ENCODE results near the gene KIAA1217. TPM values are rescaled to one million over a fixed set of nuclear protein-coding genes. Genes with fewer than 3 reads are reported as not detected.

KIAA1217 gene
- total RNA-seq, 1 experiment from 2014 or later = 18.6 TPM

DNA sequence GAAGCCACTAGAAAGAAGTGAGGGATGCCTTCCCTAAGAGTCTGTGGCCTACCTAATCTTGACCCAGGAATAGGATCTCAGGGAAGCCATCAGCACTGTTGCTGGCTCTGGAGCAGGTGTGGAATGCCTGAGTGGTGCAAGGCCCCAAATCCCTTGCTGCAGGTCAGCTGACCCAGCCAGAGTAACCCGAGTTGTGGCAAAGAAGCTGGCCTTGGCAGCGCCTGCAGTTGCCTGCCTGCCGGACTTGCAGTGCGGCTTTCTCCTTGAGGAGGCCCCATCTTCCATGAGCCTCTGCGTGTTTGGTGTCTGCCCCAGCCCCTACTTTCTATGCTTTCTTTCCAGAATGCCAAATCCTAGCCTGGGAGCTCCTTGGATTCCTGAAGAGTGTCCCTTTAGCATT lies 5.8 kb downstream of the KIAA1217 start:
- peaks cover 2% of the 10 kb centered on the region; the same call in 1 of the 2 replicates for H3K79me2 ChIP-seq (ENCODE audit: insufficient read depth, low read length)
- H3K9me3 ChIP-seq (ENCODE audit: control insufficient read depth, low read depth, low read length) = no peaks in the 10 kb centered on the region
- no peak overlapping the region for H2BK12ac ChIP-seq (ENCODE audit: insufficient read length, low read depth, low read length)
- H4K20me1 ChIP-seq (ENCODE audit: control insufficient read depth, insufficient read depth, insufficient read length) = no peaks in the 10 kb centered on the region
- Mint-ChIP-seq H3K9me3 (peaks cover 2 to 3% of the 10 kb centered on the region in 2 experiments; a peak in 4 of 5 replicates), H3K36me3 (ENCODE audit: insufficient read depth in 1 of 3, low read depth in 3 of 3) (peaks cover 5 to 16% (median 12%) of the 10 kb centered on the region in 3 experiments; a peak in 6 of 7 replicates), H3K4me3 (no peak overlapping the region), H3K27ac (peak overlapping the region in 2 of 3 experiments; percentile 55 to 63; a peak in 2 of 7 replicates), H3K27me3 (ENCODE audit: low read depth) (no peaks in the 10 kb centered on the region), H3K4me1 (peaks cover 50 to 55% of the 10 kb centered on the region in 2 experiments)
- no peak overlapping the region for H3T11ph ChIP-seq (ENCODE audit: low read length)
- no peak overlapping the region for H2AK5ac ChIP-seq (ENCODE audit: insufficient read length, low read length)
- H3K4me2 ChIP-seq (ENCODE audit: insufficient read depth, insufficient read length, low read length) = no peak overlapping the region
- H2BK15ac ChIP-seq (ENCODE audit: low read depth, low read length) = no peak overlapping the region
- H3K23ac ChIP-seq (ENCODE audit: insufficient read length, low read depth, low read length) = no peak overlapping the region
- no peak overlapping the region for H2BK120ac ChIP-seq (ENCODE audit: low read depth, low read length, poor library complexity, severe bottlenecking)
- no peak overlapping the region for H3K56ac ChIP-seq (ENCODE audit: insufficient read length, low read depth, low read length)
- H3K27ac ChIP-seq (ENCODE audit: insufficient read length, low read depth, low read length) = no peak overlapping the region
- H3K23me2 ChIP-seq (ENCODE audit: insufficient read length, low read depth, low read length, poor library complexity, severe bottlenecking) = peaks cover 2% of the 10 kb centered on the region
- H3K27me3 ChIP-seq (ENCODE audit: insufficient read depth, low read length) = no peaks in the 10 kb centered on the region
- H3K9ac ChIP-seq (ENCODE audit: extremely low read depth, insufficient read length, low read length) = no peak overlapping the region
- no peak overlapping the region for H2BK20ac ChIP-seq (ENCODE audit: low read depth, low read length, poor library complexity, severe bottlenecking)
- no peak overlapping the region for H4K8ac ChIP-seq (replicated peaks; ENCODE audit: insufficient read length, low read depth, low read length)
- H4K91ac ChIP-seq (ENCODE audit: insufficient read length, low read depth, low read length) = no peak overlapping the region
- no peak overlapping the region for H2BK5ac ChIP-seq (ENCODE audit: insufficient read length, low read length)
- peaks cover 11% of the 10 kb centered on the region for H3K4me1 ChIP-seq (ENCODE audit: insufficient read depth, low read length)
- WGBS (ENCODE audit: extremely low coverage, insufficient read length, low lambda C conversion rate) = no CpG with 5 or more reads among the region's 5 CpGs
- TF ChIP-seq CTCF (conservative IDR thresholded peaks at IDR 0.05) = no peak
- no peak overlapping the region for H4K5ac ChIP-seq (ENCODE audit: insufficient read length, low read depth, low read length)
- no peak overlapping the region for H3K14ac ChIP-seq (ENCODE audit: insufficient read depth, low read length)
- no peak for DNase-seq
- no peak overlapping the region for H3K4ac ChIP-seq (ENCODE audit: low read depth, low read length)
- H3K18ac ChIP-seq (ENCODE audit: insufficient read length, low read depth, low read length) = no peak overlapping the region
- no peak overlapping the region for H2AFZ ChIP-seq (ENCODE audit: low read length)
- H3K79me1 ChIP-seq (ENCODE audit: insufficient read depth, low read depth, low read length, poor library complexity, severe bottlenecking) = no peaks in the 10 kb centered on the region

All from H9 (cell line).